Hindlimb muscle (tissue), 1 donor: ENCODE results near the gene OTOG. TPM values are rescaled to one million over a fixed set of nuclear protein-coding genes. Genes with fewer than 3 reads are reported as not detected.

Source experiments
- DNase-seq: peaks from one replicate; pipeline ENCODE4 v3.0.0-alpha.2; 2013
- polyA plus RNA-seq: library from polyadenylated mRNA; unstranded; fragments of 120-200 nt; gene quantifications from one replicate; pipeline ENCODE4 v1.2.1, GENCODE V29; 2013; ENCODE audit not compliant: insufficient read length

The OTOG gene
- polyA plus RNA-seq, 1 donor = 0.08 TPM

DNA sequence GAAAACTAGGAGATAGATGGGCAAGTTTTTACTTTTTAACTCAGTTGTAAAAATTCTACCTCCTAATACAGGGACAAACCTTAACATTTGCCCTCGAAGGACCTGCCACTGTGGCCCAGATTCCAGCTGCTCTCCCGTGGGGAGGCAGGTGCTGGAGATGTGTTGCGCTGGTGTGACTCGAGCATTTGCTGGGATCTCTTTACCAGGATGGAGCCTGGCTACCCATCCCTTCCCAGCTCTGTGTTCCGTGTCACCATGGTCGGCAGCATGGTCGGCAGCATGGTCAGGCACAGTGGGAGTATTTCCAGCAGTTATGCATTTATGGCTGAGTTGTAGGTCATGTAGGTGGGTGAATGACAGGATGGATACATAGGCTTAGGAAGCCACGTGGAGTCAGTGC is 41.1 kb downstream of the OTOG start:
- DNase-seq = no peak

GRCh38 chr11:17588721-17589120 is 41.7 kb downstream of the OTOG start:
- DNase-seq = no peak

GRCh38 chr11:17590463-17590862 is 43.4 kb downstream of the OTOG start:
- DNase-seq = no peak

DNA sequence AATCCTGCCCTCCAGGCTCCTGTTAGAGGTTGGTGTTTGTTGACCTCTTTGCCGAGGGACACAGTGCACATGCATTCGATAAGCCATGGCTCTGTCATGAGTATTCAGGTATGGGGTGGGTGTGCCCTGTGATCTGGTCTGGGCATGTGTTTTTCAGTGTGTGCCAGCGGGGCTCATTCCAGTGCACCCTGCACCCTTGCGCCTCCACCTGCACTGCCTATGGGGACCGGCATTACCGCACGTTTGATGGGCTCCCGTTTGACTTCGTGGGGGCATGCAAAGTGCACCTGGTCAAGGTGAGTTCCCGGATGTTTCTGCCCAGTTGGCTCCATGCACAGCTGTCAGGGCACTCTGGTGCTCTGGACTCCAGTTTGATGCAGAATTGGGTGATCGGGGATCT is 44.2 kb downstream of the OTOG start:
- no peak for DNase-seq

GRCh38 chr11:17593466-17594245 is 46.6 kb downstream of the OTOG start:
- DNase-seq = no peak

DNA sequence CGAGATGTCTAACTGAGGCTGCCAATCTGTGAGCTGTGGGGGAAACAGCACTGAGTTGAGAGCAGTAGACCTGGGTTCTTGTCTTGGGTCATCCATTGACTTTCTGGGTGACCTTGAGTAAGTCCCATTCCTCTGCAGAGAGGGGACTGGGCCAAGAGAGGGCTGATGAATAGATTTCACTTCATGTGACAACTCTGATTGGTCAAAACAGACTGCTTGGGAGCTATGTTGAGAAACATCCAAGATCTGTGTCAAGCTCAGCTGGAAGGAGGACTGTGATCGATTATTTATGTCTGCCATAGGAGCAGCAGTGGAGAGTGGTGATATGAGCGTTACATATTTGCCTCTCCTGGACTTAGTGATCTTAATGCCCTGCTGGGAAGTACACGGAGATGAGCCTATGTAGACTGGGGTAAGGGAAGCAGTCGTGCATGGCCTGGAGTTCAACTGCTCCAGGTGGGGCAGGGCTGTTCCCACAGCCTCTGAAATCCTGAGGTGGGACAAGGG is 47.7 kb downstream of the OTOG start:
- DNase-seq = no peak

DNA sequence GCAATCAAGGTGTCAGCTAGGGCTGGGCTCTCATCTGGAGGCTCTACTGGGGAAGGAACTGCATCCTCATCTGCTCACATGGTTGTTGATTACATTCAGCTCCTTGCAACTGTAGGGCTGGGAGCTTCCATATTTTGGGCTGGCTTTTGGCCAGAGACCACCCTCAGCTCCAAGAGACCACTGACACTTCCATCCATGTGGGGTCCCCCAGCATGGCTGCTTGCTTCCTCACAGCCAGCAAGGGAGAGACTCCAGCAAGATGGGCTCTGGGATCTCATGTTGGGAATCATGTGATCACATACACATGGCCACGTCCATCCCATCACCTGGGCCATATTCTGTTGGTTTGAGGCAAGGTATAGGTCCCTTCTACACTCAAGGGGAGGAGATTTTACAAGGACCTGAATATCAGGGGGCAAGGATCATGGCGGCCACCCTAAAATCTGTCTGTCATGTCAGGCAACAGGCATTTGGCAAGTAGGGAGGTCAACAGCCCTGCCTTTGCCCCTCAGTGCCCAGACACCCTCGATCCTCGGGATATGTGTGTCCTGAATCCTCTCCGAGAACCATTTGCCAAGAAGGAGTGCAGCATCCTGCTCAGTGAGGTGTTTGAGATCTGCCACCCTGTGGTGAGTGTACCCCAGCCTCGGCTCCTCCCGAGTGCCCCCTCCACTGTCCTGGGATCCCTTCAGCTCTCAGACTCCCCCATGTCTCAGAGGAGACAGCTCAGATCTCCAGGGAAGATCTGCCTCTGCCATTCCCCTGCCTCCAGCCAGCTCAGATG is 48.7 kb downstream of the OTOG start:
- no peak for DNase-seq

DNA sequence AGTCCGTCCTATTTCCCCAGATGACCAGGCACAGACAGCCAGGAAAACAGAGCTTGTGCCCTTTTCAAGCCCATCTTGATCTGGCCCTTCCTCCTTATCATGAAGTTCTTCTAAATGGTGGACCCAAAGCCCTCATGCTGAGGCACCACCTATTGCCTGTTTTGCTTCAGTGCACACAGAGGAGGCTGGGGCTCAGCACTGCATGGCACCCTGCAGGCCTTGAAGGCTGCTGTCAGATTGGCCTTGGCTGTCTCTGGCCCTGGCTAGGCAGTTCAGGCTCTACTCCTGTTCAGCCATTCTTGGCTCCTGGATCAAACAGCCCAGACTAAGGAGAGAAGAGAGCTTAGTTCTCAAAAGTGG is 49.2 kb downstream of the OTOG start:
- DNase-seq = no peak

GRCh38 chr11:17596711-17597110 is 49.7 kb downstream of the OTOG start:
- no peak for DNase-seq

GRCh38 chr11:17597770-17598169 is 50.7 kb downstream of the OTOG start:
- no peak for DNase-seq

DNA sequence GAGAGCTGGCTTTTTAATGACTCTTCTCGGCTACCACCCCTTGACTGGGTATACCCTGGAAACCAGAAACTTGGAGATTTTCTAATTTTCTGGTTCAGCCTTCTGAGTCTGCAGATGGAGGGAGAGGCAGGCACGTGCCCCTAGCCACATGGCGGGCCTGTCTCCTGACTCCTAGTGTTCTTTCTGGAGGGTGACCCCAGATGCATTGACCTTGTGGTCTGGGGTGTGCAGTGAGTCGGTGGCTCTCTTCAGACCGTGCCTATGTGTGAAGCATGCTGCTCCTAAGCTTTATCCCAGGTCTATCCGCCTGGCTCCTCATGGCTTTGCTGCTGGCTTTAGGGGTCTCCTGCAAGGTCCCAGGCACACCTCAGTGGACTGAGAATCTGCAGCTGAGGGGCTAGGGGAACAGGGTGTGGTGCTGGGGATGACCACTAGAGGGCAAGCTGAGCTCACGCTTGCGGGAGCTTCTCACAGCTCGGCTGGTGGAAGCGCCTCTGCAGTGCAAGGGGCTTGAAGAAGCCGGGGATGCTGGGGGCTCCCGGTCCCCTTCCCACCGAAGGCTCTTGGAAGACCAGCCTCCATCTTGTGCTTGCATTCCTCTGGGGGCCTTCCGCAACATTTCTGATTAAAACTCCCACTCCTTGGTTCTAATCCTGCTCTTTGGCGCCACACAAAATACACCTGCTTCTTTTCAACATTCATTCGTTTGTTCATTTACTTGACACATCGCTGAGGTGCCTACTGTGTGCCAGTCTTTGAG is 51.8 kb downstream of the OTOG start:
- peak; percentile 67 for DNase-seq

DNA sequence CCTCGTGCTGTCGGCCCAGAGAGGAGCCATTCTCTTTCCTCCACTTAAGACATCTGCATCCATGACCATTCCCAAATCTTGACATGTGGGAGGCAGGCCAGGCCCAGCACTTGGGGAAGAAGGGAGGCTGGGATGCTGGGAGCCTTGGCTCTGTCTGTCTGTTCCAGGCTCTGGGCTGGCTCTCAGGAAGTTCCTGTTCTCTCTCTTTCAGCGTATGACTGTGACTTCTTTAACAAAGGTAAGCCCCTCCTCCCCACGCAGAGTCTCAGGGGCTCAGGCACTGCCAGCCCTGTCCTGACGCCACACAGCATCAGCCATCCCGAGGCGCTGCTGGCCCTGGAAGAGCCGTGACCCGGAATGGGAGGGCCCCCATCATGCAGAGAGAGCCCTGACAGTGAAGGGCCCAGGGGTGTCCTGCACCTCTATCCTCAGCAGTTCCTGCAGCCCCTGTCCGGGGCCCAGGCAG is 52.4 kb downstream of the OTOG start:
- DNase-seq = no peak

DNA sequence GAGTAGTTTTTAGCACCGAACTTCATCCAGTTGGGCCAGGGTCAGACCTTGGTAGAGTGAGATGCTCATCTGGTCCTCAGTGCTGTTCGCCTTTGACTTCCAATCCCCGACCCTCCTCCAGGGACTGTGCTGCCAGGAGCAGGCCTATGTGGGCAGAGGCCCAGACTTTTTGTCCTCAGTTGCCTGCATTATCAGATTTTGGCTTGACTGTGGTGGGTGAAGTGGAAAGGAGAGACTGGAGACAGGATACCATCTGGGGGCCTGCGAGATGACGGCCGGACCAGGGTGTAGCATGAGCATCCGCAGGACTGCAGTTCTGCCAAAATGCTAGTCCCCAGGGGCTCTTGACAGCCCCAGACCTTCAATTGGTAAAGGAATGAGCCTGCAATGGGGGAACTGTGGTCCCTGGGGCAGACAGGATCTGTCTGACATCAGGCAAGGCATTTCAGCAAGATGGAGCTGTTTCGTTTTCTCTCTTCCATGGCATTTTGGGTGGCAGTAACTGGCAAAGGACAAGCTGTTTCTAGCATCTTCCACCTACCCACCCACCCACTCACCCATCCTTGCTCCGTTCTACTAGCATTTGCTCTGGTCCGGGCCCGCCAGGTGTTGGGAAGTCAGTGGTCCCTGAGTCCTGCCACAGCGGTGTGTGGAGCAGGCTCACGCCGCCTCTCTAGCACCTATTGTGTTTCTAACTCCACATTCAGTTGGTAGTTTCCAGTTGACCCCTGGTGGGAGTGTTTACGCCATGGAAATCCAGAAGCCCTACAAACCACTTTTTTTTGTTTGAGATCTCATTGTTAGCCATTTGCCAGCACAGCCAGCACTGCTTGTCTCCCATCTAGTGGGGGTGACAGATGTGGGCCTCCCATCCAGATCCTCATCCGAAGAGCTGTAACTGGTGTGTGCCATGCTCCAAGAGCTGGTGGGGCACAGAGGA is 53.5 kb downstream of the OTOG start:
- DNase-seq = no peak

DNA sequence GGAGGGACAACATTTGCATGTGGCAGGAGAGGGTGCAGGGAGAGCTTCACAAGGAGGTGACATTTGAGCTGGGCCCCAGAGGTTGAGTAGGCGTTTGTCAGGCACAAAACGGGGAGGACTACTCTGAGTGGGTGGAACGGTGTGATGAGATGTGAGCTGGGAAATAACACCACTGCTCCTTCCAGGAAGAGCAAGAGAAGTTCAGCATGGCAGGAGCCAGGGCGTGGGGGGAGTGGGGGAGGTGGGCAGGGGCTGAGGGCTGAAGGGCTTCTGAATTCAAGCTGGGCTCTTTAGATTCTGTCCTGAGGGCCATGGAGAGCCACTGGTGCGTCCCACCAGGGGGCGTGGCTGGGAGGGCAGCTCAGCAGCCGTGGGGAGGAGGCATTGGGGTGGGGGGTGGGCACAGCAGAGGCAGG is 54.2 kb downstream of the OTOG start:
- no peak for DNase-seq

GRCh38 chr11:17601676-17602075 is 54.6 kb downstream of the OTOG start:
- no peak for DNase-seq

DNA sequence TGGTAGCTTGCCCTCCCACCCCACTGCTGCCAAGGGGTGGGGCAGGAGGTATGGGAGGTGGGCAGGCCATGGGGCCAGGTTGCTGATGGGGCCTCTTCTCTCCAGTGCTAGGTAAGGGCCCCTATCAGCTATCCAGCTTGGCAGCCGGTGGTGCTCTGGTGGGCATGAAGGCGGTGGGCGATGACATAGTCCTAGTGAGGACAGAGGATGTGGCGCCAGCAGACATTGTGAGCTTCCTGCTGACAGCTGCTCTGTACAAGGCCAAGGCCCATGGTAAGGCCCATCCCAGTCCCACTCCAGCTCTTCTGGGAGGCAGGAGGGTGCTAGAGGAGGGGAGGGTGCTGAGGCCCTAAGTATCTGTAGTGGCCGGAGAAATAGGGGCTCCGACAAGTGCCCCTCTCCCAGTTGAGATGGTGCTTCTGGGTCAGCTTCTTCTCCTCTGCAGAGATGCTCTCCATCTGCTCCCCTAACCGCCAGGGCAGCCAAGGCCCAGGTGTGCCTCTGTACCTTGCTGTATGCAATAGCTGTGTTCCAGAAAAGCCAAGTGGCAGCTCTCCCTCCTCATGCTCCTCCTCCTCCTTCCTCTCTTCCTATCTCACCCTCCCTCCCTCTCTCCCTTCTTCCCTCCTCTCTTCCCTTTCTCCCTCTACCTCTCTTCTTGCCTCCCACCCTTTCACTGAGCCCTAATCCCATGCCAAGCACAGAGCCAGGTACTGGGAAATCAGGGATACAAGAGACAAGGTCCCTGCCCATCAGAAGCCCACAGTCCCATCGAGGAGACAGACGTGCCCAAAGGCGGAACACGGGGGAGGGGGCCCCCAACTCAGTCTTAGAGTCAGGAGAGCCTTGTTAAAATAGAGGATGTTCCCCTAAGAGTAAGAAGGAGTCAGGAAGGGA is 55.3 kb downstream of the OTOG start:
- DNase-seq = no peak

GRCh38 chr11:17603056-17603825 is 56.2 kb downstream of the OTOG start:
- no peak for DNase-seq

- DNase-seq = no peak
Observed at GRCh38 chr11:17604201-17604914, 57.3 kb downstream of the OTOG start.

DNA sequence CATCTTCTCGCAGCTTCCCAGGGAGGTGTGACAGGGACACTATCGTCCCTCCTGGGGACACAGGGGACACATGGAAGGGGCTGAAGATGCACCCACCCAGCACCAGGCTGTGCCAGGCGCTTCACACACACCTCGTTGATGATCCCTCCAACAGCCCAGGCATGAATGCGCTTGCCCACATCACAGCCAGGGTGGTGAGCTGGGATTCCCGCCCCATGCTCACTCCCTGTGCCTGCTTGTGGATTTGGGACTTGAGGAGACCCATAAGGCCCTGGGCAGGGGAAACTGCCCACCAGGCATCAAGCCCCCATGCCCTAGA is 57.8 kb downstream of the OTOG start:
- DNase-seq = no peak
